Fibroblast of lung (primary cell): ENCODE measurements around the gene UTP11. TPM values are rescaled to one million over a fixed set of nuclear protein-coding genes. Genes with fewer than 3 reads are reported as not detected.

Experiments used
- DNase-seq, 2 donors: peaks; one replicate each; pipeline versions ENCODE4 v3.0.0 to v3.0.0-alpha.2; 2010; ENCODE audit warnings: low read depth in 2 of 2
- H2AFZ ChIP-seq: 2 replicates; pipeline ENCODE4 v1.5.1; 2012; ENCODE audit warnings: low read length, control low read depth, inconsistent platforms
- H3K27ac ChIP-seq: 2 replicates; pipeline ENCODE4 v1.5.1; 2011; ENCODE audit warnings: low read length, control low read depth; ENCODE audit not compliant: insufficient read depth
- H3K27me3 ChIP-seq: 2 replicates; pipeline ENCODE4 v1.5.1; 2011; ENCODE audit warnings: mild to moderate bottlenecking, low read length; ENCODE audit not compliant: control insufficient read depth, insufficient read depth
- H3K36me3 ChIP-seq: 2 replicates; pipeline ENCODE4 v1.5.1; 2011; ENCODE audit warnings: low read length; ENCODE audit not compliant: control insufficient read depth, insufficient read depth
- H3K4me1 ChIP-seq: 2 replicates; pipeline ENCODE4 v1.5.1; 2011; ENCODE audit warnings: low read length; ENCODE audit not compliant: control insufficient read depth, insufficient read depth; ENCODE audit errors: extremely low read depth
- H3K4me2 ChIP-seq: 2 replicates; pipeline ENCODE4 v1.5.1; 2011; ENCODE audit warnings: low read length, control low read depth; ENCODE audit not compliant: insufficient read depth; ENCODE audit errors: extremely low read depth
- H3K4me3 ChIP-seq, 4 experiments: fragments of 200-600 bp in 1 of 4; sonication (generic) in 1 of 4; replicated peaks in 1 of 4; 2 replicates each; pipeline ENCODE4 v1.5.1; 2011 to 2016; ENCODE audit warnings: low read length in 4 of 4, low read depth in 3 of 4, mild to moderate bottlenecking in 3 of 4, control low read depth in 2 of 4, inconsistent platforms in 1 of 4, mixed read lengths in 1 of 4; ENCODE audit not compliant: insufficient read depth in 1 of 4; ENCODE audit errors: control extremely low read depth in 1 of 4
- H3K79me2 ChIP-seq: 2 replicates; pipeline ENCODE4 v1.5.1; 2012; ENCODE audit warnings: mild to moderate bottlenecking, low read length, inconsistent platforms; ENCODE audit not compliant: control insufficient read depth, insufficient read depth
- H3K9ac ChIP-seq: 2 replicates; pipeline ENCODE4 v1.5.1; 2011; ENCODE audit warnings: mild to moderate bottlenecking, low read length, control low read depth; ENCODE audit not compliant: insufficient read depth
- H3K9me3 ChIP-seq: 2 replicates; pipeline ENCODE4 v1.5.1; 2012; ENCODE audit warnings: low read depth, low read length; ENCODE audit not compliant: control insufficient read depth, insufficient read depth
- H4K20me1 ChIP-seq: 2 replicates; pipeline ENCODE4 v1.5.1; 2011; ENCODE audit warnings: low read length; ENCODE audit not compliant: control insufficient read depth, insufficient read depth; ENCODE audit errors: extremely low read depth
- CTCF ChIP-seq, 2 donors: IDR thresholded peaks in 1 of 2; conservative IDR thresholded peaks in 1 of 2; 1 replicate in 1 of 2; 2 replicates in 1 of 2; pipeline ENCODE4 v1.5.1; 2011 to 2012; ENCODE audit warnings: low read length in 2 of 2, control low read depth in 1 of 2, inconsistent platforms in 1 of 2, low read depth in 1 of 2, mild to moderate bottlenecking in 1 of 2
- EZH2 ChIP-seq: IDR thresholded peaks from 2 replicates; pipeline ENCODE4 v1.5.1; 2012; ENCODE audit warnings: low read length, control low read depth, mild to moderate bottlenecking; ENCODE audit errors: missing control alignments
- polyA plus RNA-seq, 2 donors: library from polyadenylated mRNA; depleted of rRNA in 1 of 2; stranded (reverse) in 1 of 2; unstranded in 1 of 2; fragments of >200 nt; gene quantifications; 2 replicates each; pipeline ENCODE4 v1.2.1, GENCODE V29; 2011 to 2012; ENCODE audit warnings: missing spikeins in 1 of 2
- total RNA-seq: library from RNA; depleted of rRNA; stranded (reverse); fragments of >200 nt; gene quantifications from 2 replicates; pipeline ENCODE4 v1.2.1, GENCODE V29; 2014

Gene UTP11
- total and polyA plus RNA-seq, 2 donors (not counting 1 experiment from before 2014, with no cell fraction given) = 34.8 to 56.5 TPM

GRCh38 chr1:38061883-38062328, 49.4 kb downstream of the UTP11 start:
- Histone ChIP-seq H3K4me2 (no peak overlapping the region), H3K79me2 (no peaks in the 10 kb centered on the region), H3K27me3 (no peaks in the 10 kb centered on the region), H3K9ac (no peak overlapping the region), H3K4me3 (no peak overlapping the region), H3K27ac (no peak overlapping the region), H3K36me3 (no peaks in the 10 kb centered on the region), H4K20me1 (no peaks in the 10 kb centered on the region), H3K9me3 (no peaks in the 10 kb centered on the region), H2AFZ (no peak overlapping the region), H3K4me1 (no peaks in the 10 kb centered on the region)
- DNase-seq = no peak
- no peak for TF ChIP-seq CTCF (conservative IDR thresholded peaks at IDR 0.05 in 1 of 2, IDR thresholded peaks at IDR 0.05 in 1 of 2; ENCODE audit: low read depth in 1 of 2, low read length in 2 of 2)
- TF ChIP-seq EZH2 = no peak

- DNase-seq = no peak
- H3K27me3 ChIP-seq = no peaks in the 10 kb centered on the region
Observed at GRCh38 chr1:38062361-38063288, 50.1 kb downstream of the UTP11 start.

More at GRCh38 chr1:38062361-38063288, 50.1 kb downstream of the UTP11 start:
- Histone ChIP-seq H3K9ac (no peak overlapping the region), H2AFZ (no peak overlapping the region), H3K4me1 (no peaks in the 10 kb centered on the region), H3K27ac (no peak overlapping the region), H3K9me3 (no peaks in the 10 kb centered on the region), H3K36me3 (no peaks in the 10 kb centered on the region), H3K4me2 (no peak overlapping the region), H3K79me2 (no peaks in the 10 kb centered on the region), H3K4me3 (no peak overlapping the region), H4K20me1 (no peaks in the 10 kb centered on the region)
- TF ChIP-seq EZH2 (no peak), CTCF (conservative IDR thresholded peaks at IDR 0.05 in 1 of 2, IDR thresholded peaks at IDR 0.05 in 1 of 2; ENCODE audit: low read depth in 1 of 2, low read length in 2 of 2) (no peak)
